Central memory CD8-positive, alpha-beta T cell (primary cell): ENCODE results near the gene PSMB10.

Experiments used
- ATAC-seq: fragments of 150-1000 bp; cut with Tn5 transposase; replicated peaks from 2 replicates; pipeline ENCODE4 v1.10.0; 2022; ENCODE audit warnings: mild to moderate bottlenecking, moderate FRiP score, moderate number of reproducible peaks; ENCODE audit not compliant: poor library complexity, severe bottlenecking; ENCODE audit errors: extremely low read depth
- DNase-seq, 2 donors: peaks; one replicate each; pipeline ENCODE4 v3.0.0; 2021; ENCODE audit warnings: low spot score in 2 of 2
- H3K27ac Mint-ChIP-seq: one replicate; pipeline ENCODE4 v1.8.0; 2022; ENCODE audit warnings: low read depth, mild to moderate bottlenecking, moderate library complexity, mixed read lengths
- H3K27me3 Mint-ChIP-seq: one replicate; pipeline ENCODE4 v1.8.0; 2022; ENCODE audit warnings: mixed read lengths
- H3K36me3 Mint-ChIP-seq: one replicate; pipeline ENCODE4 v1.8.0; 2022; ENCODE audit warnings: mild to moderate bottlenecking, moderate library complexity, mixed read lengths; ENCODE audit not compliant: insufficient read depth
- H3K4me1 Mint-ChIP-seq: one replicate; pipeline ENCODE4 v1.8.0; 2022; ENCODE audit warnings: mixed read lengths
- H3K4me3 Mint-ChIP-seq: one replicate; pipeline ENCODE4 v1.8.0; 2022; ENCODE audit warnings: mild to moderate bottlenecking, moderate library complexity, mixed read lengths
- H3K9me3 Mint-ChIP-seq: one replicate; pipeline ENCODE4 v1.8.0; 2022; ENCODE audit warnings: mixed read lengths

Gene PSMB10

GRCh38 chr16:67885545-67885944, 51.1 kb downstream of the PSMB10 start:
- Mint-ChIP-seq H3K27ac (no peak overlapping the region), H3K27me3 (no peaks in the 10 kb centered on the region), H3K36me3 (peaks cover 11% of the 10 kb centered on the region), H3K4me3 (no peak overlapping the region), H3K9me3 (no peaks in the 10 kb centered on the region), H3K4me1 (peaks cover 9% of the 10 kb centered on the region)
- no peak for DNase-seq
- no peak for ATAC-seq

DNA sequence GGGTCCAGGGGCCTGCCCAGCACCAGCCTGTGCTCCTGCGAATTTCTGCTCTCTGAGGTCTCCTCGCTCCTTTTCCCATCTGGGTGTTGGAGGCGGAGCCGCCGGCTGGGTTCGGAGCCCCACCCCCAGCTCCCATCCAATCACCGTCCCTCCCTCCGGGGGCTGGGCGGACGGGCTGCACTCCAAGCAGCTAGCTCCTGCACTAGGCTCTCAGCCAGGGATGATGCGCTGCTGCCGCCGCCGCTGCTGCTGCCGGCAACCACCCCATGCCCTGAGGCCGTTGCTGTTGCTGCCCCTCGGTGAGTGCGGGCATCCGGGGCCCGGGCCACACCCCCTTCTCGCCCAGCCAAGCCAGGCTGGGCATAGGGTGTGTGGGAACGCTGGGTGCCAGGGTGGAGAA, 52.0 kb downstream of the PSMB10 start, which contains the start of gene NRN1L:
Gene NRN1L (plus strand): TSS at position 202 of the 400 bp plus-strand sequence. CDS start 19 bp downstream, at position 221.
- Mint-ChIP-seq H3K27ac (no peak within 1 kb of the TSS), H3K4me3 (no peak within 1 kb of the TSS), H3K9me3 (no peaks in the 10 kb centered on the region), H3K27me3 (no peaks in the 10 kb centered on the region), H3K4me1 (peaks cover 9% of the 10 kb centered on the region), H3K36me3 (peaks cover 15% of the 10 kb centered on the region)
- ATAC-seq, result no peak
- no peak for DNase-seq
